ENCODE results near the gene NSF. TPM values are rescaled to one million over a fixed set of nuclear protein-coding genes. Genes with fewer than 3 reads are reported as not detected.
"Not testable (repeated sequence)": the region's sequence is repeated elsewhere in the genome, so short reads cannot be mapped to it uniquely, and the experiment has no call there.

Gene NSF
- total RNA-seq, 1 donor from 2014 or later = 44.7 TPM

DNA sequence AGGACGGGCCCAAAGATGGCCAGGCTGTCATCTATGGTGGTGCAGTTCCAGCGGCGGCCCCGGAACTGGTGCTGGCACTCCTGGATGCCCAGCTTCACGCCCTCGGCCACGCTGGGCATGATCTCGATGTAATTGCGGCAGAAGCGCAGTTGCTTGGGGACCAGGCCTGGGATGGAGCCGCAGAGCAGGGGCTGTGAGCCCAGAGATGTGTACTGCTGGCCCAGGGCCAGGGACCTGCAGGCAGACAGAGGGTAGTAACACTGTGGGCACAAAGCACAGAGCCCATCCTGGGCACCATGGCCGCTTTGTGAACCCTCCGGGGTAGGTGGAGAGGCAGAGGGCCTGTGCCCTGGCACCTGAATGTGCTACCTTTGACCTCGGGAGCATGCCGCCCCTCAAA lies 183.2 kb downstream of the NSF start:
- no peak for DNase-seq (ENCODE audit: low spot score)

- DNase-seq (ENCODE audit: low spot score) = no peak
Measured at GRCh38 chr17:46774108-46774737, 183.8 kb downstream of the NSF start.

GRCh38 chr17:46776298-46777005 lies 186.0 kb downstream of the NSF start:
- DNase-seq (ENCODE audit: low spot score) = no peak

GRCh38 chr17:46777943-46778915 lies 187.8 kb downstream of the NSF start:
- no peak for DNase-seq (ENCODE audit: low spot score)

DNA sequence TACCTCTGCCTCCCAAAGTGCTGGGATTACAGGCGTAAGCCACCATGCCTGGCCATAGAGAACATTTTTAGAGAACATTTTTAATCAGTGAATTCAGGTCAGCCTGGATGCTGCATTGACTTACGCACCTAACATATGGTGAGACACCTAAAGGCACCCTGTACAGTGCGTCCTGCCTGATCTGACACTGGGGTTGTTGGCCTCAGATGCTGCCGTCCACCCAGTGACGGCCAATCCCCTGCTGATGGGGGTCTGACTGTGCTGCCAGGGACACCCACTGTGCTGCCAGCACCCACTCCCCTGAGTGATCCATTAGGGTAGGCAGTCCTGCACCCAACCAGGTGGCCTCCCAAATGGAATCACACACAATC lies 189.5 kb downstream of the NSF start:
- DNase-seq (ENCODE audit: low spot score) = no peak

- no peak for DNase-seq (ENCODE audit: low spot score)
Measured at GRCh38 chr17:46782250-46782953, 191.9 kb downstream of the NSF start.

DNA sequence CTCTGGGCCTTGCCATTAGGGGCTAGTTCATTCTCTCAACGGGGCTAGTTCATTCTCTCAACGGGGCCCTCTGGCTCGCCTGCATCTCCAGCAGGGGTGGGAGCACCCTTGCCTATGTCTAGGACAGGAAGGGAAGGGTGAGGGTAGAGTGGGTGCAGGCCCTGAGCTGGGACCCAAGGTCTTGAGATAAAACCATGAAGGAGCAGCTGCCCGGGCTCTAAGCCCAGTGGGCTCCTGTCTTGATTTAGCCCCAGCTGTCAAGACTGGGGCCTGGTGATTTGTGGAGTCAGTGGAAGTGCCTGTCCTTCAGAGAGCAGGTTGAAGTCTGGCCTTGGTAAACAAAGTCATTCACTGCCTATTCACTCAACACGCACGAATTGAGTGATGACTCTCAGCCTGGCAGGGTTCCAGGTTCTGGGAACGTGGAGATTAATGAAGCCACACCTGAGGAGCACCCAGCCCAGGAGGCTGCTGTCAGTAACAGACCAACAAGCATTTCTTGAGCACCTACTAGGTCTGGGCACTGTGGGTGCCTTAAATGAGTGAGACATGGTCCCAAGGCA lies 192.6 kb downstream of the NSF start:
- peak; percentile 60 for DNase-seq (ENCODE audit: low spot score)

- no peak for DNase-seq (ENCODE audit: low spot score)
Measured at GRCh38 chr17:46785696-46786095, 195.2 kb downstream of the NSF start.

DNA sequence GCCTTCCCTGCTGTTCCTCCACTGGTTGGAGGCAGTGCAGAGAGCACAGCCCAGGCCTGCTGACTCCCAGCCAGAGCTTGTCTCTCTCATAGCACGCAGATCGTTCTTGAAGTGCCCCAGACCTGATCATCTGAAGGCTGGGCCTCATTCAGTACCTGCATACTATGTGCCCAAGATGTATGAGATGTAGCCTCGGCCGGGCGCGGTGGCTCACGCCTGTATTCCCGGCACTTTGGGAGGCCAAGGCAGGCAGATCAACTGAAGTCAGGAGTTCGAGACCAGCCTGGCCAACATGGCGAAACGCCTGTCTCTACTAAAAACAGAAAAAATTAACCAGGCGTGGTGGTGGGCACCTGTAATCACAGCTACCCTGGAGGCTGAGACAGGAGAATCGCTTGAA lies 197.0 kb downstream of the NSF start:
- DNase-seq (ENCODE audit: low spot score) = no peak

- DNase-seq (ENCODE audit: low spot score) = no peak
Measured at GRCh38 chr17:46788300-46788699, 197.8 kb downstream of the NSF start.

- no peak for DNase-seq (ENCODE audit: low spot score)
Measured at GRCh38 chr17:46788796-46789195, 198.3 kb downstream of the NSF start.

- DNase-seq (ENCODE audit: low spot score) = no peak
Measured at GRCh38 chr17:46789610-46790009, 199.1 kb downstream of the NSF start.

DNA sequence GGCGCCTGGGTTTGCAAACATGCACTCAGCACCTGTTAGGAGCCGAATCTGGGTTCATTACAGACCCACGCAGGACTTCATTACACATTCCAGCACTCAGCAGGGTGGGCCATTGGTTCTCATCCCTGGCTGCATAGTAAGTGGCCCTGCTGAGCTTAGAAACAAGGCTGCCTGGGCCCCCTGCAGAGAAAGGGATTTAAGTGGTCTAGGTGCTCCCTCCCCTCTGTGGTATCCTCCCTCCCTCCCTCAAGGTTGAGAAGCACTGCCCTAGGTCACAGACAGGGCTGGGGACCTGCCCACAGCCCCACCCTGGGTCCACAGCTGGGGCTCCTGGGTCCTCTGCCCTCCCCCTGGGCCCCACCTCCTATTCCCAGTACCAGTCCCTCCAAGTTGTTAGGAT lies 199.7 kb downstream of the NSF start:
- no peak for DNase-seq (ENCODE audit: low spot score)

DNA sequence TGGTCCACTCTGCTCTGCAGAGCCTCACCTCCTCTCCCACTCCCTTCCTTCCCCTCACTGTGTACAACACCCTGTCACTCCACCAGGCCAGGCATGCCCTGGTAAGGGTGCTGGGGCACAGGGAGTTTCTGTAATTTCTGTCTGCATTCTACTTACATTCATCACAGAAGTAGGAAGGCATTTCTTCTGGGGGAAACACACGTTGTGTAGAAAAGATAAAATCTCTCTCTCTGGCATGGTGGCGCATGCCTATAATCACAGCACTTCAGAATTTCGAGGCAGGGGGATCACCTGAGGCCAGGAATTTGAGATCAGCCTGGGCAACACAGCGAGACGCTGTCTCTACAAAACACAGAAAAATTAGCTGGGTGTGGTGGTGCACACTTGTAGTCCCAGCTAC lies 201.1 kb downstream of the NSF start:
- DNase-seq (ENCODE audit: low spot score) = no peak

DNA sequence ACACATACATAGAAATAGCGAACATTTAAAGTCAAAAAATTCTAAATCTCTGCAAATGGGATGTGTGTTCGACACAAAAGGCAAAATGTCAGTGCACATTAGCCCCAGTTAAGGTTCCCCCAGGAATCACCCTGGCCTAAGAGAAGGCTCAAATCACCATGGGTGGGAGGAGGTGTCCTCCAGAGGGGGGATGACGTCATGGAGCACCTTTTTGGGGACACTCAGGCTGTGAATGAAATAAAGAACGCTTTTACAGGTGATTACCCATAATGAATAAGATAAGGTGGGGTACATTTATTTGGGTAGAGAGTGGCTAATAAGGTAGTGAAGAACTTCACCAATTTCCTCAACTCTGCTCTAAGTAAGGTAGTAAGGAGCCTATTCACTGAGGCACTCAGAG lies 201.6 kb downstream of the NSF start:
- no peak for DNase-seq (ENCODE audit: low spot score)

GRCh38 chr17:46793023-46793422 lies 202.6 kb downstream of the NSF start:
- not testable (repeated sequence) for DNase-seq (ENCODE audit: low spot score)

DNA sequence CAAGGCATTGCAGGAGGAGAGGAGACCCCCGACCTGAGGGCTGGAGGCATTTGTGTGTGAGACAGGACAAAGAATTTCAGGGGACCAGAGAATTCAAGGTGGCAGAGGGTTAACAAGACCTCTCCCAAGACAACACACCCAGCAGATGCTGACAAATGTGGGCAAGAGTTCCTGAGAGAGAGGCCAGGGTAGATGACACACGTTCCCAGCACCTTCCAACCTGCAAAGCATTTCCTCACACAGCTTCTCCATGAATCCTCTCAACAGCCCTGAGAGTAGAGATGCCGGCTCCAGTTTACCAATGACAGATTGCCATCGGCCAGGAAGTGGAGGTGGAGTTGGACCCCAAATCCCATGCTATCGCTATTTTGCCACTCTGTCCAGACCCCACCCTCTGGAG lies 203.1 kb downstream of the NSF start:
- no peak for DNase-seq (ENCODE audit: low spot score)

- no peak for DNase-seq (ENCODE audit: low spot score)
Measured at GRCh38 chr17:46794318-46794717, 203.8 kb downstream of the NSF start.

GRCh38 chr17:46795379-46795952 lies 205.0 kb downstream of the NSF start:
- DNase-seq (ENCODE audit: low spot score) = no peak

- no peak for DNase-seq (ENCODE audit: low spot score)
Measured at GRCh38 chr17:46796084-46796483, 205.6 kb downstream of the NSF start.

DNA sequence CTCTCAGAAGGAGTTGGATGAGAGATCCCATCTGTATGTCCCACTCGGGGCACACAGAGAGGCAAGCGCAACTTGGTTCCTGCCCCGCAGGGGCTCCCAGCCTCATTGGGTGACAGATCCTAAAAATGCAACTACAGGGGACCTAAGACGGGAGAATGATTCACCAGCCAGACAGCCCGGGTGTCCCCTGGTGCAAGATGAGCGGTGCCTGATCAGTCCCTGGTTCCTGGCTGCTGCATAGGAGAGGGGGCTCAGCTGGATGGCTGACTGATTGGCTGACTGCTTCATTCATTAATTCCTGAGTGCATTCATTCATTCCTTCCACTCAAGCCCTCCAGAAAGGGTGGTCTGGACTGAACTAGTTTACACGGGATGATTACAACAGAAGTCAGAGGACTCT lies 206.1 kb downstream of the NSF start:
- no peak for DNase-seq (ENCODE audit: low spot score)

All from mucosa of gallbladder (tissue), 1 donor.